HG02840 (cell line): ENCODE data around the gene TCEAL8.
A peak's percentile ranks its signal among the peaks of the same experiment; 100 is the strongest.
"Not testable (repeated sequence)": the region's sequence is repeated elsewhere in the genome, so short reads cannot be mapped to it uniquely, and the experiment has no call there.

Experiments used
- ATAC-seq: cut with Tn5 transposase; IDR thresholded peaks from one replicate; pipeline ENCODE4 v1.9.1; 2021; ENCODE audit warnings: mild to moderate bottlenecking, moderate library complexity, moderate number of reproducible peaks; ENCODE audit not compliant: unreplicated experiment, low FRiP score

The TCEAL8 gene

GRCh38 chrX:103254921-103255493 lies at the start of gene TCEAL8:
Gene TCEAL8, minus strand, starts transcription at chrX:103255155. Its CDS starts 1,176 bp downstream, at chrX:103253979.
- peak; percentile 89 for ATAC-seq

DNA sequence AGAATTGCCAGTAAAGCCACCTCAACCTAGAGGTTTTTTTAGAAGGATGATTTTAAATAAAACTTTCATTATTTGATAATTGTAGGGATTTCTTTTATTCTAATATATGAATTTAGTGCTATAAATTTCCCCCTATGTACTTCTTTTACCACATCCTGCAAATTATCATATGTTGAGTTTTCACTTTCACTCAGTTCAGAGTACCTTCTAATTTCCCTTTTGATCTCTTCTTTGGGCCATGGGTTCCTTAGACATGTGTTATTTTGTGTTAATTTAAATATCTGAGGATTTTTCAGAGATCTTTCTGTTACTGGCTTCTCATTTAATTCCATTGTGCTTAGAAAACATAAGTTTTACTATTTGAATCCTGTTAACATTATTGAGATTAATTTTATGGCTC lies 49.8 kb upstream of the TCEAL8 start:
- ATAC-seq = no peak

DNA sequence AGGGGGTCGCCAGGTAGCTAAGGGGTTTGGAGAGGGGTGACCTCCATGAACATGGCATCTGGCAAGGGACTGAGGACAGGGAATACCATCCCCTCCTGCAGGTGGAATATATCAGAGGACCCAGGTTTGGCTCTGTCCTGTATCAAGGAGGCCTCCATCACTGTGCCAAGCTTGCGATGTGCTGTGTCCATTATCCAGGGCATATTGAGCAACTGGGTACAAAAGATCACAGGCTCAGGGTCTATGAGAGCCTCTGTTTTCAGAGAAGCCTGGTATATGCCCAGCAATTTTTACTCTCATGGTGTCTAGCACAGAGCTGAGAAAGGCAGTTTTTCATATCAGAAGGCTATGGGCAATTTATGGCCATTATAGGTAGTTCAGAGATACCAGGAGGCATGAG lies 38.2 kb upstream of the TCEAL8 start:
- no peak for ATAC-seq

DNA sequence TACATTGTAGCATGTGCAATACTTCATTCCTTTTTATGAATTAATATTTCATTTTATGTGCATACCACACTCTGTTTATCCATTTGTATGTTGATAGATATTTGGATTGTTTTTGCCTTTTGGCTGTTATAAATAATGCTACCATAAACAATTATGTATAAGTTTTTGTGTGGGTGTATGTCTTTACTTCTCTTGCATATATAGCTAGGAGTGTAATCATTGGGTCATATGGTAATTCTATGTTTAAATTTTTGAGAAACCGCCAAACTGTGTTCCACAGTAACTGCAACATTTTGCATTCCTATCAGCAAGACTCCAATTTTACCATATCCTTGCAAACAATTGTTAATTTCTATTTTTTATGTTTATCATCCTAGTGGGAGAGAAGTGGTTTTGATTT lies 24.7 kb upstream of the TCEAL8 start:
- no peak for ATAC-seq

- ATAC-seq = no peak
Measured at GRCh38 chrX:103276581-103277002, 21.6 kb upstream of the TCEAL8 start, which contains the start of gene TCEAL5. Gene TCEAL5, minus strand, starts transcription at chrX:103276750. Its CDS starts 2,187 bp downstream, at chrX:103274563.

DNA sequence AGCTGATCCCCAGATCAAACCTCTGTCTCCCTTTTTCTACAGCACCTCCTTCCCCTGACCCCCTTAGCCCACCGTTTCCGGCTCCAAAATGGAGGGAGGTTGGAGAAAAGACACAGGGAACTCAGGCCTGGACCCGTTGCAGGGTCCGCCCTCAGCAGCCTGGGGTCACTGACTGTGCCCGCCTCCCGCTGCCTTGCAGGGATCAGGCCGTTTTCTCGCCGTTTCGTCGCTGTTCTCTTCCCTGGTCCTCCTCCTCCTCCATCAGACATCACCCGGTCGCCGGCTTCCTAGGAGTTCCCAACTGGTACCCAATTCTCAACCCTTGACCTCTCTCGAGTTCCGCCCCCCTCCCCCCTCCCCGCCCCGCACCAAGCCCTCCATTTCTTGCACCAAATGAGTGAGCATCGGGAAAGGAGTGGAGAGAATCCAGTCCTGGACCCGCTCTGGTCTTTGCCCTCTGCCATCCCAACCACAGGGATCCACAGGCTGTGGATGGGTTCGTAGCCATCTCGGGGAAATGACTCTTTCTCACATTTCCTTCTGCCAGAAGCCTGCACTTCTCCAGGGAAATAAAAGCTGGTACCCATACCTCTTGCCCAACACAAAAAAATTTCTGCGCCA lies 21.1 kb upstream of the TCEAL8 start:
- no peak for ATAC-seq

GRCh38 chrX:103274284-103274683 lies 19.3 kb upstream of the TCEAL8 start:
- ATAC-seq = no peak

DNA sequence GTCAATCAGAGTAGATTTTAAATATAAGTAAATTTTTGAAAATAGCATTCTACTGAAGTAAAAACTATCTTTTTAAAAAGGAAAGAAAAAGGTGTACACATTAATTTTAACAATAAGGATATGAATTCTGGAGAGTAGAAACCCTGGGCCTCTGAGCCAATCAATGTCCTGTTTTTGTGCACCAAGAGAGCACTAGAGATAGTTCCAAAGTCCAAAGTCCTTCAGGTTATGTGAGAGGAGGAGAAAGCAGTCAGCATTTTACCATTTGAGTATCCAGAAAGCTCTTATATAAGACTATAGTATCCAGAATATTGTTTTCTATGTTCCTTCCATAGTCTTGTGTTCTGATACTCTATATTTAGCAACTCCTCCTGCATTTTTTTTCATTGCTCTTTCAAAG lies 3.3 kb upstream of the TCEAL8 start:
- no peak for ATAC-seq

GRCh38 chrX:103256651-103257050 lies 1.7 kb upstream of the TCEAL8 start:
- ATAC-seq = no peak

DNA sequence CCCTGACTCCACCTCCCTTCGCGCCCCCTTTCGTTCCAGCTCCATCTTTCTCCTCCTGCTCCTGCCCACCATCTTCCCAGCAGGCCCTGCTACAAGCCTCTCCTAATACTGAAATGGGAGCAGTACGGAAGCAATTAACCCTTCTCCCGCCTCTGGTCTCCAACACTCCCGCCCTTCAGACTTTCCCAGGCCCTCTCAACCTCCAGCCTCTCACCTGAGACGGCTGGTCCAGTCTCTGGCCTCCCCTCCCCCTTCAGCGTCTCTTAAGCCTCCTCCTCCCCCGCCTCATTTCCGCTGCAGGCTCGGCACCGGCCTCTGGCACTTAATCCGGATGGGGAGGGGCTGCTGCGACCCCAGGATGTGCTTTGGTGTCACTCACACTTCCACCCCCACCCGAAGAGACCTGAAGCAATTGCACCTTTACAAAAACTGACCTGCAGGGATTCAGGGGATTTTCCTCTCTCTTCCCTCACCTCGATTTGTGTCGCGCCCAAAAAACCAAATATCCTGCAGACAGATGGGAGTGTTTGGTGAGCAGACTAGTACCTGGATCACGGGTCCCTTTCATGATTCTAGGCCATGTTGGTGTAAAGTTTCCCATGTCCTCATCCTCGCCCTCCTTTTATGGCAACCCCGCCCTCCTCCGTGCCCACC lies 657 bp downstream of the TCEAL8 start:
- ATAC-seq = no peak

DNA sequence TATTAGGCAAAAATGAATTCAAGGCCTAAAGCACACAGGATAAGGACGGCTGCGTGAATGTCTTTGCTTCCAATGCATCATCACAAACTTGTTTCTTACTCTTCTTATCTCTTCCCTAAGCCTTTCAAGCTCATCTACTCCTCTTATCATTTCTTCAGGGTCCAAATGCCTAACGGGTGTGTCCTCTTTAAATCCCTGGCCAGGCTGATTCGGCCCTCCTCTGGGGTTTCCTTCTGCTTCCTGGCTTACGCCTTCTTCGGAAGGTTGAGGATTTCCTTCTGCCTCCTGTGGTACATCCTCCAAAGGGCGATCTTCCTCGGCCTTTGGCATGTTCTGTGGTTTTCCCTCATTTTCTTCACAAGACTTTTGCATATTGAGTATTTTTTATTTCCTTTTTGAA lies 1.3 kb downstream of the TCEAL8 start:
- ATAC-seq = no peak

DNA sequence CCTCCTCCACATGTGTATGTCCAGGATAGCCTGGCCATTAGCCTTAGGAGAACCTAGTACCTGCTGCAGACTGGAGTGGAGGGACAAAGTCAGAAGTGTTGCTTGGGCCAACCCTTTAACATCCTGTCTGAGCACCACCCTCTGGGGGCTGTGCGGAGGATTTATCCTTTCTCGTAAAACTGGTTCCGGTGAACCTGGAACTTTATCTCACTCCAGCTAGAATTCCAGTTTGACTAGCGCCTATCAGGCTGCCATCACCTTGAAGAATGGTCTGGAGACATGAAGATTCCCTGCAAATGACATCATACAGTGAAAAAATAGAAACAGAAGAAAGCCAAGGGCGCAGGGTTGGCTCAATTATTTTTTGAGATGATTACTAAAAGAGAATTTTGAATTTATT lies 4.0 kb downstream of the TCEAL8 start:
- ATAC-seq = no peak

- no peak for ATAC-seq
Measured at GRCh38 chrX:103249805-103250204, 5.2 kb downstream of the TCEAL8 start.

- no peak for ATAC-seq
Measured at GRCh38 chrX:103248553-103248952, 6.4 kb downstream of the TCEAL8 start.

GRCh38 chrX:103240155-103240554 lies 14.8 kb downstream of the TCEAL8 start:
- no peak for ATAC-seq

DNA sequence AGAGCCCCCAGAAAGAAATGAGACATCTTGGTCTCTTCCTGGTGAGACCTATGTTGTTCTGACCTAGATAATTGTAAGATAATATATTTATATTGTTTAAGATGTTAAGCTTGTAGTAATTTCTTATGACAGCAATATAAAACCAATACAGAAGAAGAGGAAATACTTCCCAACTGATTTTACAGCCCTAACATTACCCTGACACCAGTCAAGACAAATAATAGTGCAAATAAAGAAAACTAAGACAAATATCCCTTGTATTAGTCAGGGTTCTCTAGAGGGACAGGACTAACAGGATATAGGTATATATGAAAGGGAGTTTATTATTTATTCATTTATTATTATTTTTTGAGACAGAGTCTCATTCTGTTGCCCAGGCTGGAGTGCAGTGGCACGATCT lies 18.7 kb downstream of the TCEAL8 start:
- no peak for ATAC-seq

DNA sequence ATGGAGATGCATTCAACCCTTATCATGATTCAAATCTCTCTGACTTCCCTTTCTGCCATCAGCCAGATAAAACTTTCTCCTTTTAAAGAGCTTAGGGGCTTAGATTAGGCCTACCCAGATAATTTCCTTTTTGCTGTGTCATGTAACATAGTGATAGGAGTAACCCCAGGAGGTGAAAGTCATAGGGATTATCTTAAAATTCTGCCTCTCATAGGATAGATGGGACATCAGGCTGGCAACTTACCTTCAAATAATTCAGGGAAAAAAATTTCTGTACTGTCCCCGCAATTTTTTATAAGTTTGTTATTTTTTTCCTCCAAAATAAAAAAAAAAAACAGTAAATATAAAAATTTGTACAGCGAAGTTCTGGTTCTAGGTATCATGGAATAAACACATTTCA lies 19.3 kb downstream of the TCEAL8 start:
- ATAC-seq = not testable (repeated sequence)

DNA sequence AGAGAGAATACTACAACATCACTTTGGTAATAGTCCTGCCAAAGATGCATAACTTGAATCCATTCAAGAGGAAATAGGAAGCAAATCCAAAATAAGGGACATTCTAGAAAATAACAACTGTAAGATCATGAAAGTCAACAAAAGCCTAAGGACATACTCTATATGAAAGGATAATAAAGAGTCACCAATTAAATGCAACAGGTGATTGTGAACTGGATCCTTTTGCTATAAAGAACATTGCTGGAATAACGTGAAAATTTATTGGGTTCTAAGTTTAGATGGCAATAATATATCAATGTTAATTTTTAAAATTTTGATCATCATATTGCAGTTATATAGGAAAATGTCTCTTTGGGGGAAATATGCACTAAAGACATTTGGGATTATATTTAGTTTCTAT lies 20.1 kb downstream of the TCEAL8 start:
- ATAC-seq = no peak

DNA sequence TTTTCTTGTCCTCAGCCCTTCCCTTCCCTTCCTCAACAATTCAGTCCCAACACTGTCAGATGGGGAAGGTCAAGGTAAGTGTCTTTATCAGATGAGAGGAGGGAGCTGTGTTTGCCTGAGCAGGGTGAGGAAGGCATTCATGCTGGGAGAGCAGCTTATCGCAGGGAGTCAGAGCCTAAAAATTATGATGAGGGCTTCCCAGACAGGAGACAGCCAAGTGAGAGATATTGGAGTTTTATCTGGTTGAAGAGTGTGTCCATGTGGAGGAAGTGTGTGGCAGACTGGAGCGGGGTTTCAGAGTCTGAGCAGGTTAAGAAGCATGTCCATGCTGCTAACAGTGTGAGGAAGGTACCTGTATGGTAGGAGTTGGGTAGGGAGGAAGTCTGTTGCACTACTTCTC lies 21.7 kb downstream of the TCEAL8 start:
- no peak for ATAC-seq

- ATAC-seq = not testable (repeated sequence)
Measured at GRCh38 chrX:103225918-103226317, 29.0 kb downstream of the TCEAL8 start.

DNA sequence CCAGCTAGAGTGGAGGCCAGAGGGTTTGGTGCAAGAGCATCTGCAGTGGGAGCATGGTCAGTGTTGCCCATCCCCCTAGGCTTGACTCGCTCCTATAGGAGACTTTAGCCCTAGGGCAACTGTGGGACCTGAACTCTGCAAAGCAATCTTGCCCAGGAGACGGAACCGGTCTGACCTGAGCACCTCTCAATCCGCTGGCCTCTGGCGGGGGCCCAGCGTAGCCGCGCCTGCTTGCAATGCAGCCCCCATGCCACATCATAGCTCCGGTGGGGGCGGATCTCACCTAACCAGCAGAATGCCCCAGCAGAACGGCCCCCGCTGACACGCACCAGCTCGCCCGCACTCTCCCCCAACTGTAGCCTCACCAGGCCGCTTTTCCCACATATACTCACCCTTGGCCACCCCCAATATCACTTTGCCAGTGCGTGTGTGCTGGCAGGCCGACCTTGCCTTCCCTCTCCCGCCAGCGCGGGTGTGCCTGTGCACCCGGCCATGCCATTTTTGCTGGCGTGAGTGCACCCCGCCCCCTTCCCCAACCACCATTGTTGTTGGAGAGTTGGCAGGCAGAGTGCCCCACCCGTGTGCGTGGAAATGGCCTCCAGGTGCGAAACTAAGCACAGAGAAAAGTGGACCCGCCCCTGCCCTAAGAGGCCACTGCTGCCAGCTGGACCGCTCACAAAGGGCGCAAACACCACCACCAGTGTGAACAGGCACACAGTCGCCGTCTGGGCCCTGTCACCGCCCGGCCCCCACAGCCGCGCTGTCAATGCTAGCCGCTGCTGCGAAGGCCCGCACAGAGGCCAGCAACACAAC lies 34.2 kb downstream of the TCEAL8 start:
- no peak for ATAC-seq
